Measurements from ENCODE around the gene SLC1A1. TPM values are rescaled to one million over a fixed set of nuclear protein-coding genes. Genes with fewer than 3 reads are reported as not detected.

The SLC1A1 gene
- total RNA-seq, 2 experiments from 2014 or later: not detected

Other genes starting within 250 kb of the SLC1A1 start
- gene GLIS3, start 190.4 kb upstream of the SLC1A1 start, total RNA-seq (2014; rRNA removed; shearing (Covaris generic)): not detected in 2 replicates
- gene GLIS3, start 190.4 kb upstream of the SLC1A1 start, total RNA-seq (2022): not detected in 2 replicates
- gene PLPP6, start 171.8 kb downstream of the SLC1A1 start, total RNA-seq (2014; rRNA removed; shearing (Covaris generic)): 2.5 and 4.6 TPM in 2 replicates
- 7.5 and 8.1 TPM in 2 replicates for gene PLPP6, start 171.8 kb downstream of the SLC1A1 start, total RNA-seq (2022)
- not detected in 2 replicates for gene SPATA6L, start 176.0 kb downstream of the SLC1A1 start, total RNA-seq (2014; rRNA removed; shearing (Covaris generic))
- gene SPATA6L, start 176.0 kb downstream of the SLC1A1 start, total RNA-seq (2022): 0.49 and 2.3 TPM in 2 replicates
- gene CDC37L1, start 189.1 kb downstream of the SLC1A1 start, total RNA-seq (2014; rRNA removed; shearing (Covaris generic)): 11.7 and 13.8 TPM in 2 replicates
- gene CDC37L1, start 189.1 kb downstream of the SLC1A1 start, total RNA-seq (2022): 9.3 and 11.1 TPM in 2 replicates